ENCODE results near the gene TTL. TPM values are rescaled to one million over a fixed set of nuclear protein-coding genes. Genes with fewer than 3 reads are reported as not detected.
"Not testable (repeated sequence)": the region's sequence is repeated elsewhere in the genome, so short reads cannot be mapped to it uniquely, and the experiment has no call there.

Gene TTL
- total RNA-seq, 1 donor from 2014 or later, result 48.5 TPM

DNA sequence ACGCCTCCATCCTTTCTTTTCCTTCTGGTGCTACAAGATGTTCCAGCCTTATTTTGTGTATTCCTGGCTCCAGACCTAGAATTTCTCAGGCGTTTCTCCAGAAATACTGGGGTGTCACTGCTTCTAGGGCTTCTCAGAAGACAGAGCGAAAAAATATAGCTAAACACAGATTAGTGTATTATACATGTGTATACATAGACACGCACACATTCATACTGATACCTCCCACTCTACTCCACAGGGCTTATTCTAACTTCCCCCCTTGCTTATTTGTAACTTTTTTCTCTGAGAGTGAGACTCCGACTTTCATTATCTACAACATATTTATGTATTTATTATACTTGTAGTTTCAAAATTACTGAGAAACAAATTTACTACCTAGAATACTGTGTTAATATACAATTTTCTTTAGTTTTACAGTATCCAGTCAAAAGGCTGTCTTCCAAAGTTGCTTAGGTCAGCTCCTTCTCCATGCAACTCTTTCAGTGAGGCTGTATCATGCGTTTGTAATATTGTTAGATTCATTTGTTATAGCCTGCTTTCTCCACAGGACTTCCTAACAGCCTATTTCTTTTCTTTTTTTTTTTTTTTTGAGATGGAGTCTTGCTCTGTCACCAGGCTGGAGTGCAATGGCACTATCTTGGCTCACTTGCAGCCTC is 43.2 kb upstream of the TTL start:
- H3K36me3 ChIP-seq; H3K27me3 ChIP-seq (ENCODE audit: low read depth); DNase-seq; intact Hi-C loops (cut with DNase I); ATAC-seq; H3K27ac ChIP-seq; H3K4me1 ChIP-seq; H3K9me3 ChIP-seq; H3K4me3 ChIP-seq: not testable (repeated sequence)

DNA sequence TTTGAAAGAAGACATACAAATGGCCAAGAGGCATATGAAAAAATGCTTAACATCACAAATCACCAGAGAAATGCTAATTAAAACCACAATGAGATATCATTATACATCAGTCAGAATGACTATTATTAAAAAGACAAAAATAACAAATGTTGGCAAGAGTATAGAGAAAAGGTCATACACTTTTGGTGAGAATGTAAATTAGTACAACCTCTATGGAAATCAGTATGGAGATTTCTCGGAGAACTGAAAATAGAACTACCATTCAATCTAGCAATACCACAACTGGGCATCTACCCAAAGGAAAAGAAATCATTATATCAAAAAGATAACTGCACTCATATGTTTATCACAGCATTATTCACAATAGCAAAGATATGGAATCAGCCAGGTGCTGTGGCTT is 37.7 kb upstream of the TTL start:
- H3K9me3 ChIP-seq; H3K27me3 ChIP-seq (ENCODE audit: low read depth); H3K4me1 ChIP-seq; ATAC-seq; H3K36me3 ChIP-seq; DNase-seq; H3K4me3 ChIP-seq; H3K27ac ChIP-seq; intact Hi-C loops (cut with DNase I): not testable (repeated sequence)

DNA sequence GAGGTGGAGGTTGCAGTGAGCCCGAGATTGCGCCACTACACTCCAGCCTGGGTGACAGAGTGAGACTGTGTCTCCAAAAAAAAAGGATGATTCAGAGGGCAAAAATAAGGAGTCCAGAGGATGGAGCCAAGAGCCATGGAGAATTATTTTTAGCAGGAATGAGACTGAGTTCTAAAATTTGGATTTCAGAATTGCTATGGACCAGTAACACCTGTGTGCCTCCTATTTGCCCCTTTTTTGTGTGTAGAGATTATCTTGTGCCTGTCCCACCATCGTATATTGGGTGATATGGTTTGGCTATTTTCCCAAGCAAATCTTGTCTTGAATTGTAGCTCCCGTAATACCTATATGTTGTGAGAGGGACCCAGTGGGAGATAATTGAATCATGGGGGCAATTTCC is 32.1 kb upstream of the TTL start:
- Histone ChIP-seq H3K27me3 (ENCODE audit: low read depth) (no peaks in the 10 kb centered on the region), H3K36me3 (no peaks in the 10 kb centered on the region), H3K4me3 (no peak overlapping the region), H3K9me3 (peaks cover 5% of the 10 kb centered on the region), H3K4me1 (no peaks in the 10 kb centered on the region), H3K27ac (no peak overlapping the region)
- DNase-seq (no peak), ATAC-seq (no peak)
- intact Hi-C loops (cut with DNase I), result no loop called here
- no peak for TF ChIP-seq CTCF (IDR thresholded peaks at IDR 0.05)

DNA sequence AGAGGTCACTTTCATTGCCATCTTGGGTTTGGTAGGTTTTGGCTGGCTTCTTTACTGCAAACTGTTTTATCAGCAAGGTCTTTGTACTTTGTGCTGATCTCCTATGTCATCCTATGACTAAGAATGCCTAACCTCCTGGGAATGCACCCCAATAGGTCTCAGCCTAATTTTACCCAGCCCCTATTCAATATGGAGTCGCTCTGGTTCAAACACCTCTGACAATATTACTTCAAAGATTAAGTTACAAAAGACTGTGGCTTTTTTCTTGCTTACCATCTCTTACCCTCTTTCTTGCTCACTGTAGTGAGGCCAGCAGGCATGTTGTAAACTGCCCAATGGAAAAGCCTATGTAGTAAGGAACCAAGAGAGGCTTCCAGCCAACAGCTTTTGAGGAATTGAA is 30.6 kb upstream of the TTL start:
- H3K4me1 ChIP-seq, result no peaks in the 10 kb centered on the region
- no peak overlapping the region for H3K4me3 ChIP-seq
- intact Hi-C loops (cut with DNase I), result no loop called here
- ATAC-seq, result no peak
- peaks cover 5% of the 10 kb centered on the region for H3K9me3 ChIP-seq
- no peaks in the 10 kb centered on the region for H3K36me3 ChIP-seq
- no peaks in the 10 kb centered on the region for H3K27me3 ChIP-seq (ENCODE audit: low read depth)
- no peak overlapping the region for H3K27ac ChIP-seq
- no peak for DNase-seq
- TF ChIP-seq CTCF (IDR thresholded peaks at IDR 0.05), result no peak

GRCh38 chr2:112454586-112454985 is 27.4 kb upstream of the TTL start:
- TF ChIP-seq CTCF (IDR thresholded peaks at IDR 0.05), result no peak
- Histone ChIP-seq H3K4me3 (no peak overlapping the region), H3K4me1 (no peaks in the 10 kb centered on the region), H3K27me3 (ENCODE audit: low read depth) (no peaks in the 10 kb centered on the region), H3K9me3 (peaks cover 5% of the 10 kb centered on the region), H3K27ac (no peak overlapping the region), H3K36me3 (no peaks in the 10 kb centered on the region)
- DNase-seq (no peak), ATAC-seq (no peak)
- intact Hi-C loops (cut with DNase I), result no loop called here

- ATAC-seq (no peak), DNase-seq (no peak)
- TF ChIP-seq CTCF (IDR thresholded peaks at IDR 0.05), result no peak
- H3K27ac ChIP-seq, result no peak overlapping the region
- H3K4me3 ChIP-seq, result no peak overlapping the region
- no peaks in the 10 kb centered on the region for H3K4me1 ChIP-seq
- no peaks in the 10 kb centered on the region for H3K36me3 ChIP-seq
- no peaks in the 10 kb centered on the region for H3K27me3 ChIP-seq (ENCODE audit: low read depth)
- intact Hi-C loops (cut with DNase I), result no loop called here
- no peaks in the 10 kb centered on the region for H3K9me3 ChIP-seq
These were observed 22.6 kb upstream of the TTL start for GRCh38 chr2:112459372-112459771.

- ATAC-seq (no peak), DNase-seq (no peak)
- no peak overlapping the region for H3K27ac ChIP-seq
- no peak overlapping the region for H3K4me3 ChIP-seq
- no peaks in the 10 kb centered on the region for H3K9me3 ChIP-seq
- no peaks in the 10 kb centered on the region for H3K4me1 ChIP-seq
- H3K27me3 ChIP-seq (ENCODE audit: low read depth), result no peaks in the 10 kb centered on the region
- H3K36me3 ChIP-seq, result no peaks in the 10 kb centered on the region
- TF ChIP-seq CTCF (IDR thresholded peaks at IDR 0.05), result no peak
- intact Hi-C loops (cut with DNase I), result no loop called here
These were observed 19.8 kb upstream of the TTL start for GRCh38 chr2:112462178-112462577.

Data from lower lobe of right lung (tissue), 2 donors.